ENCODE results near the gene RPL12.
"Not testable (repeated sequence)": the region's sequence is repeated elsewhere in the genome, so short reads cannot be mapped to it uniquely, and the experiment has no call there.

The RPL12 gene

DNA sequence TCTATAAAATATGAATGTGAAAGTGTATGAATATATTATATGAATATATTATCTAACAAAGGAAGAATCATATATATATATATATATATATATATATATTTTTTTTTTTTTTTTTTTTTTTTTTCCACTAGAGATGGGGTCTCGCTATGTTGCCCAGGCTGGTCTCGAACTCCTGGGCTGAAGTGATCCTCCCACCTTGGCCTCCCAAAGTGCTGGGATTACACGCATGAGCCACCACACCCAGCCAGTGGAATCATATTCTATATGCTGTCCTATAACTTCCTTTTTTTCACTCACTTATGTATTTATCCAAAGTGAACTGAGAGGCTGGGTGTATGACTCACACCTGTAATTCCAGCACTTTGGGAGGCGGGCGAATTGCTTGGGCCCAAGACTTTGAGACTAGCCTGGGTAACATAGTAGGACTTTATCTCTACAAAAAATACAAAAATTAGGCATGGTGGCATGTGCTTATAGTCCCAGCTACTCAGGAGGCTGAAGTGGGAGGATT lies 15.3 kb upstream of the RPL12 start:
- not testable (repeated sequence) for DNase-seq

DNA sequence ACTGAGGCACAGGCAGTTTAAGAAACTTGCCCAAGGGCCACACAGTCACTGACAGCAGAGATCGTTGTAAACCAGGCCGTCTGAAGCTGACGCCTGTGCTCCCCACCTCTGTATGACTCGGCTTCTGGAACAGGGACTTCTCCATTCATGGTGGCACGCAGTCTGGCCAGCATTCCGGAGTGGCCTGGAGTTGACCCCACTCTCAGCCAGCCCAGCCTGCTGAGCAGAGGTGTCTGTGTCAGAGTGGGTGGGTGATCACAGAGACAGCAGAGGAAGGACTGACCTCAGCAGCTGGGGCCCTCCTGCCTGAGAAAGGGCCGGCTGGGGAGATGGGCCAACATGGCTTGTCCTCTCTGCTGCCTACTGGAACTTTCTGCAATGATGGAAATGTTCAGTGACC lies 12.7 kb upstream of the RPL12 start:
- DNase-seq, result no peak

DNA sequence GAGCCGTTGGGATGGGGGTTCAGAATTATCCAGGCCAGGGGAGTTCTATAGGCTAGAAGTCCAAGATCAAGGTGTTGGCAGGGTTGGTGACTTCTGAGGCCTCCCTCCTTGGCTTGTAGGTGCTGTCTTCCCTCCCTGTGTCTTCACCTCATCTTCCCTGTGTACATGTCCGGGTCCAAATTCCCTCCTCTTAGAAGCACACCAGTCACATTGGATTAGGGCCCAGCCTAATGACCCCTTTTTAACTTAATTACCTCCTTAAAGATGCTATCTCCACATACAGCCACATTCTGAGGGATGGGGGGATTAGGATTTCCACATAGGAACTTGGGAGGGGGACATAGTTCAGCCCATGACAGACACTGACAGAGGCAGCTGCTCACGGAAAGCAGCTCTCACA lies 12.2 kb upstream of the RPL12 start:
- no peak for DNase-seq

DNA sequence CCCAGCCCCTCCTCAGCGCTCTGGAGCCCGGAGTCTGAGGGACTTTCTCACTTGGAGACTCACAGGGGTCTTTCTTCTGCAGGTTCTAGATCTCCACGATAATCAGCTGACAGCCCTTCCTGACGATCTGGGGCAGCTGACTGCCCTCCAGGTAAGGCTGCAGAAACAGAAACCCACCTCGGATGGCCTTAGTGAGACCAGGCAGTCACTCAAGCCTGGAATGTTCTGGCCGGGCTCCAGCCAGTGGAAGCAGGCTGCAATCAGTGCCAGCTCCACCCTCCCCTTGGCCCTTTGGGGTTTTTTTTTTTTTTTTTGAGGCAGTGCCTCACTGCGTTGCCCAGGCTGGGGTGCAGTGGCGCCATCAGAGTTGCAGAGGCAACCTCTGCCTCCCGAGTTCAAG lies 7.7 kb upstream of the RPL12 start:
- no peak for DNase-seq

DNA sequence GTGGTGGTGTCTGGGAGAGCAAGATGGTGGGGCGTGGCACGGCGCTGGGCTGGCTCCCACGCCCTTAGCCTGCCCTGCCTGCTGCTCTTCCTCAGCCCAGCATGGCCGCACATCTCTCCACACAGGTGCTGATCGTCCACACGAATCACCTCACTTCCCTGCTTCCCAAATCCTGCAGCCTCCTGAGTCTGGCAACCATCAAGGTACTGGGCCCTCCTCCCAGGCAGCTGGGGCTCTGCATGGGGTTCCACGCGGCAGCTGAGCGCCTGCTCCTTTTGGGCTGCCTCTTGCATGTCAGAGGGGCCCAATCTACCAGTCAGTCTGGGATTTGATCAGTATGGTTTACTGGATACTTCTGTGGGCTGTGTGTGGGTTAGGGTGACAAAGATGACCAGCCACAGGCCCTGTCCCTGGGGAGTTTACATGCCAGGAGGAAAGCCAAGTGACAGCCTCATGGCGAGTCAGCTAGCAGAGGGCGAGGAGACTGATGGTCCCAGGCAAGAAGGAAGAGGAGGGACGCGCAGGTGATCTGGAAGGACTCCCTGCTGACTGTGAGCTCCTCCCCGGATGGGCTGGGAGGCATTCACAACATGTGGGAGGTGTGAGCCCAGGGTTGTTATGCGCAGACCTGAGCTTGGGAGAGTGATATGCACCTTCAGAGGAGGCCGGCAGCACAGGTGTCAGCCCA lies 6.1 kb upstream of the RPL12 start:
- DNase-seq, result no peak

DNA sequence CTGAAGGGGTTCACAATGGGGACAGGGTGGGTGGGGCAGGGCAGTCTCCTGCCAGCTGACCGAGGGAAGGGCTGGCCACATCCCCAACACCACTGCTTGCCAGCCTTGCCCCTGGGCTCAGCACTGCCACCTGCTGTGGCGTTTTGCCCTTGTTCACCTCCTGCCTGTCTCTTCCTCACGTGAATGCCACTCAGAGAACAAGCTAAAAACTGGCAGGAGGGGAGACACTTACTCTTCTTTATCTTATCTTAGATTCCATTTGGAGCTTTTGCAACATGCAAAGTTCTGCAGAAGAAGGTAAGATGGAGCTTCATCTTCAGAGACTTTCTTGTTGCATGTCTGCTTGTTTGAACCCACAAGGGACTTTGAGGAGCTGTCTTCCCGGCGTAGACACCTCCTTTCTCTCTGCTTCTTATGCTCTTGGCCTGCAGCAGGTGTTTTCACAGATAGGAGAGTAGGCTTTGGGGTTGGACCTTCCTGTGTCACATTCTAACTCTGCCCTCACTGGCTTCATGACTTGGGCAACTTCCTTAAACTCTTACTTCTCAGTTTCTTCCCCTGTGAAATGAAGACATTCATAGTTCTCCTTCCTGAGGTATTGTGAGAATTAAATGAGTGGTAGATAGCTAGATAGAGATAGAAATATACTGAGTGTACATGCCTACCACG lies 4.3 kb upstream of the RPL12 start:
- DNase-seq, result peak; percentile 47

DNA sequence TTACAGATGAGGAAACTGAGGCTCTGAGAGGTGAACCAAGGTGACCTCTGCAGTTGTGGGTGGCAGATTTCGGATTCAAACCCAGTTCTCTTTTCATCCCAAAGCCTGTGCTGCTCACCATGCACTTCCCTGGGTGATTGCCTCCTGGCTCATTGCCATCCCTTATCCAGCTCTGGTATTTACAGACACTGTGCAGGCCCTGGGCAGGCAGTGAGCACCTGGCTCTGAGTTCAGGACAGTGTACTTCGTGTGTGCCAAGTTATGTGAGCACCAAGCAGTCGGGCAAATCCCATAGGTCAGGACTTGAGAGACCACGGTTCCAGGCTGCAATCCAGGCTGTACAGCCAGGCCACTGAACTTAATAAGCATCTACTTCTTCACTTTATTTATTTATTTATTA lies 1.5 kb upstream of the RPL12 start:
- no peak for DNase-seq

DNA sequence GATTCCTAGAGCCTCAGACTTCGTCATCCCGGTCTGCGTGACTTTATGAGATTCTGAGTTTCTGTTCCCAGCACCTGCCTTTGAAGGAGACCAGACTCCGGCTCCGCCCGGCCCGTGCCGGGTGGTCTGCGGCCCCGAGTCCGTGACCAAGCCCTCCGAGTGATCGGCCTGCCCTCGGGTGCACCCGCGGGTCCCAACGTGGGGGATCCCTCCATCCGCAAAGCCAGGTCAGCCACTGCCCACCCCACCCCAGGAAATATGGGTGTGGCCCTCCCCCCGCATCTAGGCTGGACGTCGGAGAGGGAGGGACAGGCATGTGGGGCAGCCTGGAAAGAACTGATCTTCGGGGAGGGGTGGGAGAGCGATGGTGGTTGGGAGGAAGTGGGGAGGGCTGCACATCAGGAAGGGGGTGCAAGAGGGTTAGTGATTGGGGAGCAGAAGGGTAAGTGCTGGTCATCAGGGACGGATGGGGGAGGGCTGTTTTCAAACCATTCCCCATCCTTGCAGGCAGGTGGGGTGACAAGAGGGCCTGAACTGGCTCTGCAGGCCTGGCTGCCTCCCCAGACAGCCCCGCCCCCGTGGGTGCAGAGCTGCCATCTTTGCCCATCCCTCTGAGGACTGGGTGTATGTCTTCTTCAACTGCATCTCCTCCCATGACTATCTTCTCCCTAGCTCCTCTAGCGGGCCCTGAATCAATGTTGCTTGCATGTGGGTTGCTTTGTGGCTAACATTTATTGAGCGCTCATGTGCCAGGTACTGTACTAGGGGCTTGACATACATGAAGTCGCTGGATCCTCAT lies 851 bp upstream of the RPL12 start:
- peak; percentile 58 for DNase-seq

DNA sequence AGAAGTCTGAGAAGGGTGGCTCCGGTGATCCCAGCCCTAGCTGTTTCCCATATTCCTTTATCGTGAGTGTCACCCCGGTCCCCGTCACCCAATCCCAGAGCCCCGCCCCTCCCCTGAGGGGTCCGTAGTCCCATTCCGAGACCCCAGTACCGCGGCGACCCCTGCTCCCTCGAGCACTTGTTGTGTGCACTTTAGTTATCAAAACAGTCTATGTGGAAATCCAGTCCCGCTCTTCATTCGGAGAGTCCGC lies 327 bp upstream of the RPL12 start:
- DNase-seq, result no peak

DNA sequence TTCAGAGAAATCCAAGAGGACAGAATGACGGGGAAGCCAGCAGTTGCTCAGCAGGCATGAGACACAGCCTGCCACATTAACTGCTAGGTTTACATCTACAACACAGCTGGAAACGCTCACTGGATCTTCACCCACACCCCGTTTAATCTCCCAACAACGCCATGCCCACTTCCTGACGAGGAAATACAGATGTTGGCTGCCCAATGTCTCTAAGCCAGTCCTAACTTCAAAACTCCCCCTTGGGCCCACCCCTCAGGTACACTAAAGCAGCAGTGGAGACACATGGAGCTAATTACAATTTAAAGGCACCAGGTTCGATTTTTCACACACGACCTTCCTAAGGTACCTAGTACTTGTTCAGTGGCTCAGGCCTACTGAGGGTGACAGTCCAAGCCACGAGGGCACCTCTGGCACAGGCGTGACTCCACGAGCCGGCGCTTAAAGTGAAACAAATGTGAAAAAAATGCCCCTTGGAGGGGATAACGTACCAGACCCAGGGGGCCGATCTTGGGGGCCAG lies 904 bp downstream of the RPL12 start:
- DNase-seq, result no peak

DNA sequence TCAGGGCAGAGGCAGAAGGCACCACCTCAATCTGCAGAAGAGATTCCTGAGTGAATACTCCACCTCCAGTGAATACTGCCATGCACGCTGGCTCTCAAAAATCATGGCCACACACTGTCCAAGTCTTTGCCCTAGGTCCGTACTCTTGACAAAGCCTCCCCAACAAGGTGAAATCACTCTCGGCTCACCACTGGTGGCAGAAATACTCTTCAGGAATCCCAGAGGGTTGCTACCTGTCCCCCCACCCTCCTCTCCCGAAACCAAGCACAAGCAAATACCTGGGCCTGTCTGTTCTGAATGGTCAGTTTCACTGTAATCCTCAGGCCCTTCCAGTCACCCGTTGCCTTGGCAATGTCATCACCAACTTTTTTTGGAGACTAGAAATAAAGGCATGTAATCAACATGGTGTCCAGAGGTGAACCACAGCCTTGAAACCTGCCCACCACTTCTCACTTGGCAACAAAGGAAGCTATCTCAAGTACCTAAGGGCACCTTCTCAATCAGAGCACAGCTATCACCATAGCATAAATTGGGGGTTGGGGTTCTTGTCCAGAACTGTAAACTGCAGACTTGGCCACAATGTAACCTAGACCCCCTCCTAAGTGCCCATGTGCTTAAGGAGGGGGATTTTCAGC lies 1.8 kb downstream of the RPL12 start:
- no peak for DNase-seq

DNA sequence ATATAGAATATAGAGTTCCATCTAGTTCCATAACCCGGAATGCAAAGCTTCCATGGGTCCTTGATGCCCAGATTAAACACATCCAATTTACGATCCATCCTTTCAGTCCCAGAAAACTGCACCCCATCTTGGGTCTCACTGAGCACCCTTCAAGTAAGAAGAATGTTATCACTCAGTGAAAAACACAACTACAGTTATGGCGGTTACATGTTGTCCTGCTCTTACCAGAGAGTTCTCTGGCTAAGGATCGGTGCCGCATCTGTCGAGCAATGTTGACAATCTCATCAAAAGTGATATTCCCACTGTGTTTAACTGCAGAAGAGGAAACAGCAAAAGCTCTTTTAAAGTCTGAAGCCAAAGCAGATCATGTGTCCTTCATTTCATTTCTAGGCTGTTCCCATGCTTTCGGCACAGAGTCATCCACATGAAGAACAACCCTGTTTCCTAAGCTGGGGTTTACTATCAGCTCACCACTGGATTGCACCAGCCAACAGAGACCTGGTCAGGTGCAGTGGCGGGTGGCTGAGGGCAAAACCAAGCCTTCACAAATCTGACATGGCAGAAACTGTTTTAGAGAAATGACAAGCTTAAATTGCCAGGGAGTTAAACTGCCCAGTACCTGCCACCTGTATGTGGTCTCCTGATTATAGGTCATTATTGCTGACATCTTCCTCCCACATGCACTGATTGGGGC lies 2.9 kb downstream of the RPL12 start:
- DNase-seq, result no peak

DNA sequence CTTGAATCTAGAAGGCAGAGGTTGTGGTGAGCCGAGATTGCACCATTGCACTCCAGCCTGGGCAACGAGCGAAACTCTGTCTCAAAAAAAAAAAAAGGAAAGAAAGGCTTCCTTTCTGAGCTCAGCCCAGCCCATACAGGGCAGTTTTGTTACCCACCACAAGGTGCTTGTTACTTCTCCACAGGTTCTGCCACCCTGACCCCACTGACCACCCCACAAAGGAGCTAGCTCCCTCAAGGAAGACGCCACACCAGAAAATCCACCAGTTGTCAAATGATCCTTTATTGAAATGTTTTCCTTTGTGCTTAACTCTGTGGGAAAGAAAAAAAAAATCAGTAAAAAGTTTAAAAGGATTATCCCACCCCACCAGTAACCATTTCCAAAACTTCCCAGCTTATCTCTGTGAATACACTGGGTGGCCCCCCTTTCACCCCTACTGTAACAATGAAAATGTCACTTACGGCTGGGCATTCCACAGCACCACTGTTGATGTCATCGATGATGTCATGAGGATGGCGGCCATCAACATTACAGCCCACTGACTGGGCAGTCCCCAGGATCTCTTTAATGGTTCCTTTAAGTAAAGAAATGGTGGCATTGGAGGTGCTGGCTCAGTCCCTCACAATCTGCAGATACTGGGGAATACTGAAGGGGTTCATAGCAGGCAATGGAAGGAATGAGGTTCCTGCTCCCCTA lies 3.6 kb downstream of the RPL12 start:
- no peak for DNase-seq

DNA sequence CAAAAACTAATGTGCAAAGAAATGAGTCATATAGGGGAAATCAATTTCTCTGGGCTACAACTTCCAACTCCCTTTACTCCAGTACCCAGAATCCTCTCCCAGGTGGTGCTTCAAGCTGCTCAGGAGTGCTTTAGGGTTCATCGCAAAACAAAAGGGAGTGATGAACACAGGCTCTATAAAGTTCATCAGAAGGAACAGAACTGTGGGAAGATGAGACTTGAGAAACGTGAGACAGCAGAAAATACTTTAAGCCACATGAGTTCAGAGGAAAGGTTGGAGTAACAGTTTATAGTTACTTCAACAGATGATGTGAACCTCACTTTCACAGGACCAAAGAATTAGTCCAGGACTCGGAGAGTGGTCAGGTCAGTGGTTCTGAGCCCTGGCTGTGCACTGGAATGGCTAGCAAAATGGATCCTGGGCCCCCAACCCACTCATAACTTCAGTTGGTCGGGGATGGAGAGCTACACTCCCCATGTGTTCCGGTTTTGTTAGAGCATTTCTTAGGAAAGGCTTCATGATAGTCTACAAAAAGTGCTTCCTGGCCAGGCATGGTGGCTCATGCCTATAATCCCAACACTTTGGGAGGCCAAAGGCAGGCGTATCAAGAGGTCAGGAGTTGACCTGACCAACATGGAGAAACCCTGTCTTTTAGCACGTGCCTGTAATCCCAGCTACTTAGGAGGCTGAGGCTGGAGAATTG lies 4.3 kb downstream of the RPL12 start:
- DNase-seq, result no peak

DNA sequence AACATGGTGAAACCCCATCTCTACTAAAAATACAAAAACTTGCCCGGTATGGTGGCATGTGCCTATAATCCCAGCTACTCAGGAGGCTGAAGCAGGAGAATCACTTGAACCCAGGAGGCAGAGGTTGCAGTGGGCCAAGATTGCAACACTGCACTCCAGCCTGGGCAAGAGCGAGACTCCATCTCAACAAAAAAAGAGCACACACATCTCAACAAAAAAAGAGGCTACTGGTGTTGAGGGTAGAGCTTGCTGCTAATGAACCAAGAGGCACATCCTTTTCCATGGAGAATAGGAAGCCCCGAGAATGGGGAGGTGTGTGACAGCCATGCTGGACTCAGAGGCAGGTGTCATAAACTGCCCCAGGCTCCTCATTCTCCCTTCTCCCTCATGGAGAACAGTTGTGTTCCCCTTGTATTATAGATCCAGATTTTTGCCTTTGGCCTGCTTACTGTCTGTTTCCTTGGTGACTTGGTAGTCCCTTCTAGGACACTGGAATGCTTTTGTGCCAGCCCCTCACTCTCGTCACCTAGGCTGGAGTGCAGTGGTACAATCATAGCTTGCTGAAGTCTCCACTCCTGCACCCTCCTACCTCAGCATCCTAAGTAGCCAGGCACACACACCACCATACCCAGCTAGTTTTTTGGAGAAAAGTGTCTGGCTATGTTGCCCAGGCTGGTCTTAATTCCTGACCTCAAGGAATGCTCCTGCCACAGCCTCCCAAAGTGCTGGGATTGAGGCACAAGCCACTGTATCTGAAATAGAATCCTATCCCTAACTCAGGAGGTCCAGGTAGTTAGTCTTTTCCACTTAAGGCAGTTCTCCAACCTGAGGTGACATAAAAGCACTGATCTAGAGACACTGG lies 5.1 kb downstream of the RPL12 start:
- DNase-seq, result no peak

DNA sequence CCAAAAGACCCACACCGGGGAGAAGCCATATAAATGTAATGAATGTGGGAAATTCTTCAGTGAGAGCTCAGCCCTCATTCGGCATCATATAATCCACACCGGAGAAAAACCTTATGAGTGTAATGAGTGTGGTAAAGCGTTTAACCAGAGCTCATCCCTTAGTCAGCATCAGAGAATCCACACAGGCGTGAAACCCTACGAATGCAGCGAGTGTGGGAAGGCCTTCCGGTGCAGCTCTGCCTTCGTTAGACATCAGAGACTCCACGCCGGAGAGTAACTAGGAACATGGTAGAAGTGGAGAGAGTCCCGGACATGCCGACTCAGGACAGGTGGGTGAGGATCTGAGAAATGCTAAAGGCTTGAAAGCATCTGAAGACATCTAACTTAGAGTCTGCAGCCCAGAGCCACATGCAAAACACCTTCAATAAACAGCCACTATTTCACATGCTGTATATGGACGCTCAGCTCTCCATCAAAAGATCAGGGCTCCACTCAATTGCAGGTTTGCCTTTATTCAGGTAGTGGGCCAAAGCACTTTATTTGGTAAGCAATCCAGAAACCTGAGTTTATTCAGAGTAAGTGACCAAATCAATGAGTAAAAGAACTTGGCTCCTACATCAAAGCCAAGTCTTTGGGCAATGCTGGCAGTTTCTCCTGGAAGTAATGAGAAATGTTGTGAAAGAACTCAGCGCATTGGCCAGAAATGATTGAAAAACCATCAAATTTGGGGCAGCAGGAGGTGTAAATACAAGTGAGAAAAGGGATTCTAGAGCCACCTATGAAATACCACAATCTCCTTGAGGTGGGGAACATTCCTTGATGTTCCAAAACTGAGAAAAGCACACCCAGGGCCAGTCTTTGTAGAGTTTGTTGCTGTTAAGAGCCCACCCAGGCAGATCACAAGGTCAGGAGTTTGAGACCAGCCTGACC lies 6.0 kb downstream of the RPL12 start:
- no peak for DNase-seq

DNA sequence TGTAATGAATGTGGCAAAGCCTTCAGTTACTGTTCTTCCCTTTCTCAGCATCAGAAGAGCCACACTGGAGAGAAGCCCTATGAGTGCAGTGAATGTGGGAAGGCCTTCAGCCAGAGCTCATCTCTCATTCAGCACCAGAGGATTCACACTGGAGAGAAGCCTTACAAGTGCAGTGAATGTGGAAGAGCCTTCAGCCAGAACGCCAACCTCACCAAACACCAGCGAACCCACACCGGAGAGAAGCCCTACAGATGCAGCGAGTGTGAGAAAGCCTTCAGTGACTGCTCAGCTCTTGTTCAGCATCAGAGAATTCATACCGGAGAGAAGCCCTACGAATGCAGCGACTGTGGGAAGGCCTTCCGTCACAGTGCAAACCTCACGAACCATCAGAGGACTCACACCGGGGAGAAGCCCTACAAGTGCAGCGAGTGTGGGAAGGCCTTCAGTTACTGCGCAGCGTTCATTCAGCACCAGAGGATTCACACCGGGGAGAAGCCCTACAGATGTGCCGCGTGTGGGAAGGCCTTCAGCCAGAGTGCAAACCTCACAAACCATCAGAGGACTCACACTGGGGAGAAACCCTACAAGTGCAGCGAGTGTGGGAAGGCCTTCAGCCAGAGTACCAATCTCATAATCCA lies 6.8 kb downstream of the RPL12 start:
- peak; percentile 25 for DNase-seq

DNA sequence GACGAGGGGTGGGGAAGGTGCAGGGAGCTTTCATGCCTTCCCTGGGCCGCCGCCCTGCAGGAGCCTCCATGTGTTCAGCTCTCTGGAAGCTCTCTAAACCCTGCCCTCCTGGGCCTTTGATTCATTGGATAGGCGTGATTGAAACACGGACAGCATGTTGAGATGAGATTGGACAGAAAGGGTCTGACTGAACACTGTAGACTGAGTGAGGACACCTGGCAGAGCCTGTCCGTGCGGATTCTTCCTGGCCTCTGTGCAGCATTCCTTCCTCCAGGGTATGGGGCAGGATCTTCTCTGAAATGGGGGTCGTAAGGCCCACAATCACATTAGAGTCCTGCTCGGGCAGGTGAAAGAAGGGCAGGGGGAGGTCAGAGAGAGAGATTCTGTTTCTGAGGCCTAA lies 12.8 kb downstream of the RPL12 start:
- no peak for DNase-seq

All from stimulated activated CD4-positive, alpha-beta T cell treated with anti-CD3 and anti-CD28 coated beads, Interleukin-4, amount 100 ng/mL, for 1 hour (primary cell).